Measurements from ENCODE around the gene GET3.

Gene GET3

GRCh38 chr19:12782424-12783290, 45.4 kb downstream of the GET3 start:
- DNase-seq: peak; percentile 89

GRCh38 chr19:12783291-12783848, 46.1 kb downstream of the GET3 start:
- DNase-seq: no peak

GRCh38 chr19:12783849-12784393, 46.6 kb downstream of the GET3 start:
- DNase-seq: no peak

GRCh38 chr19:12784394-12784870, 47.1 kb downstream of the GET3 start:
- no peak for DNase-seq

GRCh38 chr19:12784871-12785430, 47.7 kb downstream of the GET3 start:
- DNase-seq: peak; percentile 80

GRCh38 chr19:12785431-12786031, 48.2 kb downstream of the GET3 start:
- peak; percentile 84 for DNase-seq

- DNase-seq: peak; percentile 91
Observed at GRCh38 chr19:12786141-12786870, 49.0 kb downstream of the GET3 start.

- no peak for DNase-seq
Observed at GRCh38 chr19:12786952-12787351, 49.7 kb downstream of the GET3 start.

- DNase-seq: no peak
Observed at GRCh38 chr19:12787458-12787857, 50.2 kb downstream of the GET3 start.

- DNase-seq: peak; percentile 22
Observed at GRCh38 chr19:12788042-12788681, 50.9 kb downstream of the GET3 start.

- DNase-seq: peak; percentile 55
Observed at GRCh38 chr19:12788682-12789097, 51.4 kb downstream of the GET3 start.

GRCh38 chr19:12789098-12789903, 52.0 kb downstream of the GET3 start:
- peak; percentile 46 for DNase-seq

GRCh38 chr19:12789904-12790619, 52.8 kb downstream of the GET3 start:
- DNase-seq: peak; percentile 98

GRCh38 chr19:12790628-12791344, 53.5 kb downstream of the GET3 start:
- DNase-seq: no peak

GRCh38 chr19:12791345-12792050, 54.2 kb downstream of the GET3 start, which contains the start of gene JUNB:
Gene JUNB (plus strand): TSS chr19:12791486. CDS start chr19:12791772, 286 bp downstream.
- DNase-seq: peak; percentile 96

- DNase-seq: peak; percentile 78
Observed at GRCh38 chr19:12792051-12792852, 55.0 kb downstream of the GET3 start.

- DNase-seq: no peak
Observed at GRCh38 chr19:12792853-12793289, 55.6 kb downstream of the GET3 start.
